Chondrocyte (in vitro differentiated cells): ENCODE data around the gene GLDN. TPM values are rescaled to one million over a fixed set of nuclear protein-coding genes. Genes with fewer than 3 reads are reported as not detected.
A peak's percentile ranks its signal among the peaks of the same experiment; 100 is the strongest.

Experiments
- DNase-seq: peaks from one replicate; pipeline ENCODE4 v3.0.0; 2021; ENCODE audit warnings: mixed read lengths, low spot score
- H3K27ac Mint-ChIP-seq: one replicate; pipeline ENCODE4 v1.8.0; 2021; ENCODE audit warnings: mild to moderate bottlenecking, moderate library complexity, mixed read lengths; ENCODE audit not compliant: unreplicated experiment
- H3K27me3 Mint-ChIP-seq: 2 replicates; pipeline ENCODE4 v1.8.0; 2021; ENCODE audit warnings: low read depth, mixed read lengths
- H3K36me3 Mint-ChIP-seq: 2 replicates; pipeline ENCODE4 v1.8.0; 2021; ENCODE audit warnings: low read depth, mixed read lengths
- H3K4me1 Mint-ChIP-seq: 2 replicates; pipeline ENCODE4 v1.8.0; 2021; ENCODE audit warnings: low read depth, mild to moderate bottlenecking, mixed read lengths
- H3K4me3 Mint-ChIP-seq: one replicate; pipeline ENCODE4 v1.8.0; 2021; ENCODE audit warnings: mild to moderate bottlenecking, moderate library complexity, mixed read lengths; ENCODE audit not compliant: unreplicated experiment
- H3K9me3 Mint-ChIP-seq: 2 replicates; pipeline ENCODE4 v1.8.0; 2021; ENCODE audit warnings: low read depth, mixed read lengths
- long read RNA-seq: library from polyadenylated mRNA; stranded (forward); transcript quantifications from one replicate; pipeline ENCODE4 v2.0.0, GENCODE V29; 2021
- total RNA-seq: library from RNA; stranded (reverse); gene quantifications from 3 replicates; pipeline ENCODE4 v1.2.1, GENCODE V29; 2021
- TF ChIP-seq, protein P1 (sequence below): fragments of 200-600 bp; sonication (generic); IDR thresholded peaks from 2 replicates; pipeline ENCODE4 v1.5.0; 2021; ENCODE audit warnings: antibody characterized with exemption, mild to moderate bottlenecking, moderate library complexity

The GLDN gene
- total RNA-seq = 0.29 to 0.41 TPM (median 0.35 TPM) in 3 replicates
- long read RNA-seq = 0 reads

- no peak for DNase-seq
- H3K27me3 Mint-ChIP-seq = peaks cover 17% of the 10 kb centered on the region
- no peaks in the 10 kb centered on the region for H3K4me1 Mint-ChIP-seq
- H3K4me3 Mint-ChIP-seq = peak within 1 kb of the TSS; percentile 43
- H3K36me3 Mint-ChIP-seq = no peaks in the 10 kb centered on the region
- no peak within 1 kb of the TSS for H3K27ac Mint-ChIP-seq
- TF ChIP-seq, protein P1, sequence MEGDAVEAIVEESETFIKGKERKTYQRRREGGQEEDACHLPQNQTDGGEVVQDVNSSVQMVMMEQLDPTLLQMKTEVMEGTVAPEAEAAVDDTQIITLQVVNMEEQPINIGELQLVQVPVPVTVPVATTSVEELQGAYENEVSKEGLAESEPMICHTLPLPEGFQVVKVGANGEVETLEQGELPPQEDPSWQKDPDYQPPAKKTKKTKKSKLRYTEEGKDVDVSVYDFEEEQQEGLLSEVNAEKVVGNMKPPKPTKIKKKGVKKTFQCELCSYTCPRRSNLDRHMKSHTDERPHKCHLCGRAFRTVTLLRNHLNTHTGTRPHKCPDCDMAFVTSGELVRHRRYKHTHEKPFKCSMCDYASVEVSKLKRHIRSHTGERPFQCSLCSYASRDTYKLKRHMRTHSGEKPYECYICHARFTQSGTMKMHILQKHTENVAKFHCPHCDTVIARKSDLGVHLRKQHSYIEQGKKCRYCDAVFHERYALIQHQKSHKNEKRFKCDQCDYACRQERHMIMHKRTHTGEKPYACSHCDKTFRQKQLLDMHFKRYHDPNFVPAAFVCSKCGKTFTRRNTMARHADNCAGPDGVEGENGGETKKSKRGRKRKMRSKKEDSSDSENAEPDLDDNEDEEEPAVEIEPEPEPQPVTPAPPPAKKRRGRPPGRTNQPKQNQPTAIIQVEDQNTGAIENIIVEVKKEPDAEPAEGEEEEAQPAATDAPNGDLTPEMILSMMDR = peak; percentile 21
- no peaks in the 10 kb centered on the region for H3K9me3 Mint-ChIP-seq
Observed at GRCh38 chr15:51341366-51342226, at the start of gene GLDN. GLDN (plus strand) TSS chr15:51341655; CDS start chr15:51341685, 30 bp downstream.

GRCh38 chr15:51298620-51299019, 42.8 kb upstream of the GLDN start:
- Mint-ChIP-seq H3K4me3 (no peak overlapping the region), H3K36me3 (no peaks in the 10 kb centered on the region), H3K27me3 (peaks cover 14% of the 10 kb centered on the region), H3K4me1 (no peaks in the 10 kb centered on the region), H3K27ac (no peak overlapping the region), H3K9me3 (no peaks in the 10 kb centered on the region)
- no peak for DNase-seq
- TF ChIP-seq, protein P1 = no peak

- DNase-seq = no peak
- Mint-ChIP-seq H3K36me3 (no peaks in the 10 kb centered on the region), H3K27ac (no peak overlapping the region), H3K9me3 (no peaks in the 10 kb centered on the region), H3K4me1 (no peaks in the 10 kb centered on the region), H3K4me3 (no peak overlapping the region), H3K27me3 (peaks cover 17% of the 10 kb centered on the region)
- TF ChIP-seq, protein P1 = no peak
Observed at GRCh38 chr15:51299187-51300015, 42.1 kb upstream of the GLDN start.

- Mint-ChIP-seq H3K36me3 (peaks cover 2% of the 10 kb centered on the region), H3K9me3 (no peaks in the 10 kb centered on the region), H3K27me3 (peaks cover 19% of the 10 kb centered on the region), H3K27ac (no peak overlapping the region), H3K4me3 (no peak overlapping the region), H3K4me1 (no peaks in the 10 kb centered on the region)
- TF ChIP-seq, protein P1 = no peak
- no peak for DNase-seq
Observed at GRCh38 chr15:51302480-51302879, 39.0 kb upstream of the GLDN start.

DNA sequence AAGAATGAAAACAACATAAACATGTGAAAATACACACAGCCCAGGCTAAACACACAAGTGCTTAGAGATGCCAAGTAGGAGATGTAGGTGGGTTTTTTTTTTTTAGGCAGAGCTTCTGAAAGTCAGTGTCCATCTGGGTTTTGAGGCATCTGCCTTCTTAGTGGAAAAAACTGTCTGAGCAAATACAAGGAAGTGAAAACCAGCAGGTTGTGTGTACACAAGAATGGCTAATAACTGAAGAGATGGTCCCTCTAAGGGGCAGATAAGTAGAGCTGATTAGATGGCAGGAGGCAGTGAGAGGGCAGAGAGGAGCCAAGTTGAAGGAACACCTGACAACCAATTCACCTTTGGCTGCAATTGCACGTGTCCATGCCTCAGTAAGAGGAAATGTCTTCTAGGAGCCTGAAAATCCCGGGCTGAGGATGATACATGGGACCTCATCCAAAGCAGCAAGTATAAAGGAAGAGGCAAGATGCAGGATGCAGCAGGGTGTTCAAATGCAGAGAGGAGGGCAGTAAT, 37.9 kb upstream of the GLDN start:
- Mint-ChIP-seq H3K4me1 (no peaks in the 10 kb centered on the region), H3K4me3 (no peak overlapping the region), H3K27me3 (peaks cover 17% of the 10 kb centered on the region), H3K9me3 (no peaks in the 10 kb centered on the region), H3K36me3 (peaks cover 2% of the 10 kb centered on the region), H3K27ac (no peak overlapping the region)
- DNase-seq = no peak
- TF ChIP-seq, protein P1 = no peak
